ENCODE results near the gene NEK5. TPM values are rescaled to one million over a fixed set of nuclear protein-coding genes. Genes with fewer than 3 reads are reported as not detected.
"Not testable (repeated sequence)": the region's sequence is repeated elsewhere in the genome, so short reads cannot be mapped to it uniquely, and the experiment has no call there.

The NEK5 gene
- polyA plus RNA-seq, 2 donors, result 0.02 to 0.08 TPM

DNA sequence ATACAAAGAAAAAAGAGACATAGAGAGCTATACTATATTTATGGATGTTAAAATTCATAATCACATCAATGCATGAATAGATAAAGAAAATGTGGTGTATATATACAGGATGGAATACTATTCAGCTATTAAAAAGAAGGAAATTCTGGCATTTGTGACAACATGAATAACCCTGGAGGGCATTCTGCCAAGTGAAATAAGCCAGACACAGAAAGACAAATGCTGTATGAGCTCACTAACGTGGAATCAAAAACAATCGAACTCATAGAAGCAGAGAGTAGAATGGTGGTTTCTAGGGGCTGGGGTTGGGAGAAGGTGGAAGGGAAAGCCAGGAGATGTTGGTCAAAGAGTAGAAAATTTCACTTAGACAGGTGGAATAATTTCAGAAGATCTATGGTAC, 80.4 kb downstream of the NEK5 start:
- H3K36me3 ChIP-seq (ENCODE audit: control insufficient read depth in 2 of 2, insufficient read depth in 2 of 2, low read length in 1 of 2), result no peaks in the 10 kb centered on the region
- WGBS, 2 donors, result 62 to 65% methylated on average over 2 of the region's 2 CpGs
- no peak overlapping the region for H3K4me3 ChIP-seq (ENCODE audit: low read depth in 1 of 2, low read length in 2 of 2)
- no peaks in the 10 kb centered on the region for H3K27me3 ChIP-seq (ENCODE audit: control insufficient read depth in 1 of 2, insufficient read depth in 2 of 2, low read length in 2 of 2)
- no peak overlapping the region for H3K27ac ChIP-seq (ENCODE audit: low read depth in 2 of 2, low read length in 1 of 2)
- H3K9me3 ChIP-seq (ENCODE audit: control insufficient read depth in 2 of 2, insufficient read depth in 1 of 2, low read depth in 1 of 2, low read length in 1 of 2), result no peaks in the 10 kb centered on the region
- no peaks in the 10 kb centered on the region for H3K4me1 ChIP-seq (ENCODE audit: control insufficient read depth in 2 of 2, insufficient read depth in 2 of 2, low read length in 1 of 2)

DNA sequence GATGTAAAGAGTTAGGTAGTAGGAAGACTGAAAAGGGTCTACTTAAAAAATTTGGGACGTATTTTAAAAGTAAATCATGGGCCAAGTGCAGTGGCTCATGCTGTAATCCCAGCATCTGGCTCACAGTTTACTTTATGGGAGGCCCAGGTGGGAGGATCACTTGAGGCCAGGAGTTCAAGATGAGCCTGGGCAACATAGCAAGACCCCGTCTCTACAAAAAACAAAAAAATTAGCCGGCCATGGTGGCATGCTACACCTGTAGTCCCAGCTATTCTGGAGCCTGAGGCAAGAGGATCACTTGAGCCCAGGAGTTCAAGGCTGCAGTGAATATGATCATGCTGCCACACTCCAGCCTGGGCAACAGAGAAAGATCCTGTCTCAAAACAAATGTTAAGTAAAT, 81.4 kb downstream of the NEK5 start:
- no peaks in the 10 kb centered on the region for H3K27me3 ChIP-seq (ENCODE audit: control insufficient read depth in 1 of 2, insufficient read depth in 2 of 2, low read length in 2 of 2)
- no peaks in the 10 kb centered on the region for H3K9me3 ChIP-seq (ENCODE audit: control insufficient read depth in 2 of 2, insufficient read depth in 1 of 2, low read depth in 1 of 2, low read length in 1 of 2)
- H3K4me3 ChIP-seq (ENCODE audit: low read depth in 1 of 2, low read length in 2 of 2), result no peak overlapping the region
- no peaks in the 10 kb centered on the region for H3K36me3 ChIP-seq (ENCODE audit: control insufficient read depth in 2 of 2, insufficient read depth in 2 of 2, low read length in 1 of 2)
- H3K4me1 ChIP-seq (ENCODE audit: control insufficient read depth in 2 of 2, insufficient read depth in 2 of 2, low read length in 1 of 2), result no peaks in the 10 kb centered on the region
- H3K27ac ChIP-seq (ENCODE audit: low read depth in 2 of 2, low read length in 1 of 2), result no peak overlapping the region
- 90% methylated on average over 3 of the region's 3 CpGs for WGBS, 2 donors

DNA sequence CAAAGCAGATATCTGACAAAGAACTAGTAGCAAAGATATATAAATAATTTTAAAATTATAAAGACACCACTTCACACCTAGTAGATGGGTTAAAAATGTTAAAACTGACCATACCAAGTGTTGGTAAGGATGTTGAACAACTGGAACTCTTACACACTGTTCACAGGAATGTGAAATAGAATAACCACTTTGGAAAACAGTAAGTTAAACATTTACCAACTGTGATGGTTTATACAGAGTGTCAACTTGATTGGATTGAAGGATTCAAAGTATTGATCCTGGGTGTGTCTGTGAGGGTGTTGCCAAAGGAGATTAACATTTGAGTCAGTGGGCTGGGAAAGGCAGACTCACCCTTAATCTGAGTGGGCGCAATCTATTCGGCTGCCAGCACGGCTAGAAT, 85.2 kb downstream of the NEK5 start:
- H3K27ac ChIP-seq (ENCODE audit: low read depth in 2 of 2, low read length in 1 of 2), result no peak overlapping the region
- 95 to 97% methylated on average over 3 of the region's 3 CpGs for WGBS, 2 donors
- H3K4me1 ChIP-seq (ENCODE audit: control insufficient read depth in 2 of 2, insufficient read depth in 2 of 2, low read length in 1 of 2), result no peaks in the 10 kb centered on the region

DNA sequence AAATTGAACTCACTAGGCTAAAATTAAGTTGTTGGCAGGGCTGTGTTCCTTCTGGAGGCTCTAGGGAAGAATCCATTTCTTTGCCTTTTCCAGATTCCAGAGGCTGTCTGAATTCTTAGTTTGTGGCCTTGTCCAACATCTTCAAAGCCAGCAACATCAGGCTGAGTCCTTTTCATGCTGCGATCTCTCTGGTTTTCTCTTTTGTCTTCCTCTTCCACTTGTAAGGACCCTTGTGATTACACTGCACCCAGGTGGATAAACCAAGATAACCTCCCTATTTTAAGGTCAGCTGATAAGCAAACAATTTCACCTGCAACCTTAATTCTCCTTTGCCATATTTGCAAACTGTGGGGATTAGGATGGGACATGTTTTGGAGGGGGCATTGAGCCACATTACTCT, 92.8 kb downstream of the NEK5 start:
- Histone ChIP-seq H3K9me3 (ENCODE audit: control insufficient read depth in 2 of 2, insufficient read depth in 1 of 2, low read depth in 1 of 2, low read length in 1 of 2) (no peaks in the 10 kb centered on the region), H3K36me3 (ENCODE audit: control insufficient read depth in 2 of 2, insufficient read depth in 2 of 2, low read length in 1 of 2) (no peaks in the 10 kb centered on the region), H3K4me1 (ENCODE audit: control insufficient read depth in 2 of 2, insufficient read depth in 2 of 2, low read length in 1 of 2) (no peaks in the 10 kb centered on the region), H3K27ac (ENCODE audit: low read depth in 2 of 2, low read length in 1 of 2) (no peak overlapping the region), H3K27me3 (ENCODE audit: control insufficient read depth in 1 of 2, insufficient read depth in 2 of 2, low read length in 2 of 2) (no peaks in the 10 kb centered on the region), H3K4me3 (ENCODE audit: low read depth in 1 of 2, low read length in 2 of 2) (no peak overlapping the region)
- WGBS, 2 donors, result 81 to 88% methylated on average over 1 of the region's 1 CpG

More for the DNA sequence above, 85.2 kb downstream of the NEK5 start:
- Histone ChIP-seq H3K9me3 (ENCODE audit: control insufficient read depth in 2 of 2, insufficient read depth in 1 of 2, low read depth in 1 of 2, low read length in 1 of 2) (no peaks in the 10 kb centered on the region), H3K27me3 (ENCODE audit: control insufficient read depth in 1 of 2, insufficient read depth in 2 of 2, low read length in 2 of 2) (no peaks in the 10 kb centered on the region), H3K36me3 (ENCODE audit: control insufficient read depth in 2 of 2, insufficient read depth in 2 of 2, low read length in 1 of 2) (no peaks in the 10 kb centered on the region), H3K4me3 (ENCODE audit: low read depth in 1 of 2, low read length in 2 of 2) (no peak overlapping the region)

DNA sequence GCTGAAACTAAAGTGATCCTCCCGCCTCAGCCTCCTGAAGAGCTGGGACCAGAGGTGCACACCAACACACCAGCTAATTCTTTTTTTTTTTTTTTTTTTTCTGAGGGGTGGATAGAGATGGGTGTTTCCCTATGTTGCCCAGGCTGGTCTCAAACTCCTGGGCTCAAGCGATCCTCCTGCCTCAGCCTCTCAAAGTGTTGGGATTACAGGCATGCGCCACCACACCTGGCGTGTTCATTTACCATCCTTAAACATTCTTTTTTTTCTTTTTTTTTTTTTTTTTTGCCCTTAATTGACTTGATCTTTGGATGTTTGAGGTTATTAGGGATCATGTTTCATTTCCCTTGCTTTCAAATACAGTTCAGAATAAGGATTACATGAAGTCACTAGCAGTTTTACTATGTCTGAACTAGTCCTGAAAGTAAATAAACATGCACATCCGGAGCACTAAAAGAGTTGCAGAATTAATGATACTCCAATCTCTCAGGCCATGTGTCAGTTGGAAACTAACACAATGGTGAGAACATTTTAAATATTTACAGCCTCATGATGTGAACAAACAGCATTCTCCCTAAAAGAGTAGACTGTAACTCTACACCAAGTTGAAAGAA, 94.2 kb downstream of the NEK5 start:
- Histone ChIP-seq H3K27me3 (ENCODE audit: control insufficient read depth in 1 of 2, insufficient read depth in 2 of 2, low read length in 2 of 2) (no peaks in the 10 kb centered on the region), H3K4me1 (ENCODE audit: control insufficient read depth in 2 of 2, insufficient read depth in 2 of 2, low read length in 1 of 2) (no peaks in the 10 kb centered on the region), H3K4me3 (ENCODE audit: low read depth in 1 of 2, low read length in 2 of 2) (no peak overlapping the region), H3K9me3 (ENCODE audit: control insufficient read depth in 2 of 2, insufficient read depth in 1 of 2, low read depth in 1 of 2, low read length in 1 of 2) (no peaks in the 10 kb centered on the region), H3K36me3 (ENCODE audit: control insufficient read depth in 2 of 2, insufficient read depth in 2 of 2, low read length in 1 of 2) (no peaks in the 10 kb centered on the region), H3K27ac (ENCODE audit: low read depth in 2 of 2, low read length in 1 of 2) (no peak overlapping the region)
- 76 to 81% methylated on average over 5 of the region's 5 CpGs for WGBS, 2 donors

DNA sequence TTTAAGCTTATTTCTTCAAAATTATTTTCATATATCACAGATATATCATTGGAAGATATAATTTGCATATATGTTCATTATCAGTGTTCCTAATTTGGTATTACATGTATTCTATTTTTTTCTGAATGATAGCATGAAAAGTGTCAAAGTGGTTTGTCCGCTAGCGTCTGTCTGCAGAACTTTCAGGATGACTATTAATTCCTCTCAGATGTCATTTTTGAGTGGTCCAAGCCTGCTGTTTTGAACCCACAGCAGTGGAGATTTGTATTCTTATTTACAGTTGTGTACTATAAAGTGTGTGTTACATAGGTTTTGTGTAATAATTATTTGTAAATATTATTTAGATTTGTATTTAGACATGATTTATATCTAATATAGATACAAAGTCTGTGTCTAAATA, 95.8 kb downstream of the NEK5 start:
- H3K27ac ChIP-seq (ENCODE audit: low read depth in 2 of 2, low read length in 1 of 2), result no peak overlapping the region
- WGBS, 2 donors, result 78 to 89% methylated on average over 2 of the region's 2 CpGs

DNA sequence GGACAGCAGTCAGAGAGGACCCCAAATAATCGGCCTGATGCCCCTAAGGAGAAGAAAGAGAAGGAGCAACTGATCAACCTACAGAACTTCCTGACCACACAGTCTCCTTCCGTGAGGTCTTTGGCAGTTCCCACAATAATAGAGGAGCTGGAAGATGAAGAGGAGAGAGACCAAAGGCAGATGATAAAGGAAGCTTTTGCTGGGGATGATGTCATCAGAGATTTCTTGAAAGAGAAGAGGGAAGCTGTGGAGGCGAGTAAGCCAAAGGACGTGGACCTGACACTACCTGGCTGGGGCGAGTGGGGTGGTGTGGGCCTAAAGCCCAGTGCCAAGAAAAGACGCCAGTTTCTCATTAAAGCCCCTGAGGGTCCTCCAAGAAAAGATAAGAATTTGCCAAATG, 98.5 kb downstream of the NEK5 start:
- H3K9me3 ChIP-seq (ENCODE audit: control insufficient read depth in 2 of 2, insufficient read depth in 1 of 2, low read depth in 1 of 2, low read length in 1 of 2); H3K36me3 ChIP-seq (ENCODE audit: control insufficient read depth in 2 of 2, insufficient read depth in 2 of 2, low read length in 1 of 2); H3K4me3 ChIP-seq (ENCODE audit: low read depth in 1 of 2, low read length in 2 of 2); H3K27me3 ChIP-seq (ENCODE audit: control insufficient read depth in 1 of 2, insufficient read depth in 2 of 2, low read length in 2 of 2); H3K4me1 ChIP-seq (ENCODE audit: control insufficient read depth in 2 of 2, insufficient read depth in 2 of 2, low read length in 1 of 2); H3K27ac ChIP-seq (ENCODE audit: low read depth in 2 of 2, low read length in 1 of 2): not testable (repeated sequence)
- WGBS, 2 donors, result 96 to 98% methylated on average over 3 to 6 of the region's 6 CpGs

More for the DNA sequence above, 95.8 kb downstream of the NEK5 start:
- no peaks in the 10 kb centered on the region for H3K9me3 ChIP-seq (ENCODE audit: control insufficient read depth in 2 of 2, insufficient read depth in 1 of 2, low read depth in 1 of 2, low read length in 1 of 2)
- H3K4me1 ChIP-seq (ENCODE audit: control insufficient read depth in 2 of 2, insufficient read depth in 2 of 2, low read length in 1 of 2), result no peaks in the 10 kb centered on the region
- no peak overlapping the region for H3K4me3 ChIP-seq (ENCODE audit: low read depth in 1 of 2, low read length in 2 of 2)
- no peaks in the 10 kb centered on the region for H3K27me3 ChIP-seq (ENCODE audit: control insufficient read depth in 1 of 2, insufficient read depth in 2 of 2, low read length in 2 of 2)
- H3K36me3 ChIP-seq (ENCODE audit: control insufficient read depth in 2 of 2, insufficient read depth in 2 of 2, low read length in 1 of 2), result no peaks in the 10 kb centered on the region

DNA sequence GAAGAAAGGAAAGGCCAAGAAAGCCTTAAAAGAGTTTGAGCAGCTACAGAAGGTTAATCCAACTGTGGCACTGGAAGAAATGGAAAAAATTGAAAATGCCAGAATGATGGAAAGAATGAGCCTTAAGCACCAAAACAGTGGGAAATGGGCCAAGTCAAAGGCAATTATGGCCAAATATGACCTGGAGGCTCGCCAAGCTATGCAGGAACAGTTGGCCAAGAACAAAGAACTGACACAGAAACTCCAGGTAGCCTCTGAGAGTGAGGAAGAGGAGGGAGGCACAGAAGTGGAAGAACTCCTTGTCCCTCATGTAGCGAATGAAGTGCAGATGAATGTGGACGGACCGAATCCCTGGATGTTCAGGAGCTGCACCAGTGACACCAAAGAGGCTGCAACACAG, 99.3 kb downstream of the NEK5 start:
- Histone ChIP-seq H3K36me3 (ENCODE audit: control insufficient read depth in 2 of 2, insufficient read depth in 2 of 2, low read length in 1 of 2) (peaks cover 5 to 7% of the 10 kb centered on the region in 2 donors), H3K4me1 (ENCODE audit: control insufficient read depth in 2 of 2, insufficient read depth in 2 of 2, low read length in 1 of 2) (peaks cover 0 to 2% of the 10 kb centered on the region in 2 donors), H3K9me3 (ENCODE audit: control insufficient read depth in 2 of 2, insufficient read depth in 1 of 2, low read depth in 1 of 2, low read length in 1 of 2) (peaks cover 0 to 4% of the 10 kb centered on the region in 2 donors), H3K4me3 (ENCODE audit: low read depth in 1 of 2, low read length in 2 of 2) (no peak overlapping the region), H3K27me3 (ENCODE audit: control insufficient read depth in 1 of 2, insufficient read depth in 2 of 2, low read length in 2 of 2) (no peaks in the 10 kb centered on the region), H3K27ac (ENCODE audit: low read depth in 2 of 2, low read length in 1 of 2) (no peak overlapping the region)
- WGBS, 2 donors, result 90 to 96% methylated on average over 4 of the region's 4 CpGs

DNA sequence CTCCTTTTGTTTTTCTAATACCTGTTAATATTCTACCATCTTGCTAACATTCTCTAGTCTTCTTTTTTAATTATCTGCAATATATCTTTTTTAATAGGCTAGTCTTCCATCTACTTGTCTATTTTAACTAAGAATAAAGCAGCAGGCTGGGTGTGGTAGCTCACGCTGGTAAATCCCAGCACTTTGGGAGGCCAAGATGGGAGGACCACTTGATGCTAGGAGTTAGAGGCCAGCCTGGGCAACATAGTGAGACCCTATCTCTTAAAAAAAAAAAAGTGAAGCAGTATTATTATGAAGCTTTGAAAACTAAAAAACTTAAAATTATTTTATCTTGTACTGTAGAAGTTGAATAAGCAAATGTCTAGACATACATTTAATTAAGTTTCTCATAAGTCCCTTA, 101.0 kb downstream of the NEK5 start:
- Histone ChIP-seq H3K4me1 (ENCODE audit: control insufficient read depth in 2 of 2, insufficient read depth in 2 of 2, low read length in 1 of 2) (peaks cover 0 to 2% of the 10 kb centered on the region in 2 donors), H3K27ac (ENCODE audit: low read depth in 2 of 2, low read length in 1 of 2) (no peak overlapping the region), H3K27me3 (ENCODE audit: control insufficient read depth in 1 of 2, insufficient read depth in 2 of 2, low read length in 2 of 2) (no peaks in the 10 kb centered on the region), H3K36me3 (ENCODE audit: control insufficient read depth in 2 of 2, insufficient read depth in 2 of 2, low read length in 1 of 2) (peaks cover 7% of the 10 kb centered on the region in 2 donors), H3K9me3 (ENCODE audit: control insufficient read depth in 2 of 2, insufficient read depth in 1 of 2, low read depth in 1 of 2, low read length in 1 of 2) (peaks cover 0 to 4% of the 10 kb centered on the region in 2 donors), H3K4me3 (ENCODE audit: low read depth in 1 of 2, low read length in 2 of 2) (no peak overlapping the region)
- 94 to 95% methylated on average over 1 of the region's 1 CpG for WGBS, 2 donors

DNA sequence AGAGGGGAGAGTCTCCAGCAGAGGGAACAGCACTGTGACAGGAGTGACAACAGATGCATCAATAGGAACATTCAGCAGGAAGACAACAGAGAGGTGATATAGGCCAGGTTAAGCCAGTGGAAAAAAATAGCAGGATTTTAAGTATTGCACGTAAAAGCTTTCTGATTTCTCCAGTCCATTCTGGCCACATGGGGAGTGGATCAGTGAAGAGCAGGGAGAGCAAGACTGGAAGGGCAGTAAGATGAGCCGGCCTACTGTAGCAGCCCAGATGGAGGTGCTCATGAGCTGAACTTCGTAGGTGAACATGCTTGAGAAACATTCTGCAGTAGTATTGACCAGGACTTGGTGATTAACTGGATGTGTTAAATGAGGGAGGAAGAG, 102.6 kb downstream of the NEK5 start:
- H3K4me3 ChIP-seq (ENCODE audit: low read depth in 1 of 2, low read length in 2 of 2), result no peak overlapping the region
- H3K27me3 ChIP-seq (ENCODE audit: control insufficient read depth in 1 of 2, insufficient read depth in 2 of 2, low read length in 2 of 2), result no peaks in the 10 kb centered on the region
- no peak overlapping the region for H3K27ac ChIP-seq (ENCODE audit: low read depth in 2 of 2, low read length in 1 of 2)
- peaks cover 0 to 2% of the 10 kb centered on the region in 2 donors for H3K4me1 ChIP-seq (ENCODE audit: control insufficient read depth in 2 of 2, insufficient read depth in 2 of 2, low read length in 1 of 2)
- H3K36me3 ChIP-seq (ENCODE audit: control insufficient read depth in 2 of 2, insufficient read depth in 2 of 2, low read length in 1 of 2), result peaks cover 7% of the 10 kb centered on the region in 2 donors
- WGBS, 2 donors, result 94 to 97% methylated on average over 3 of the region's 3 CpGs
- H3K9me3 ChIP-seq (ENCODE audit: control insufficient read depth in 2 of 2, insufficient read depth in 1 of 2, low read depth in 1 of 2, low read length in 1 of 2), result peaks cover 0 to 4% of the 10 kb centered on the region in 2 donors

Data from esophagus (tissue), 2 donors.